HEK293 (cell line): ENCODE measurements around the gene CENPM.
A peak's percentile ranks its signal among the peaks of the same experiment; 100 is the strongest.

Experiments
- CTCF ChIA-PET: fragments of 350-600 bp; formaldehyde crosslinking; extraction: SDS; loops from one replicate; lab custom pipeline; 2021; ENCODE audit warnings: antibody characterized with exemption; lab: Yijun Ruan, JAX
- POLR2A ChIA-PET: fragments of 300-600 bp; formaldehyde crosslinking; extraction: SDS; loops from one replicate; lab custom pipeline; 2020; ENCODE audit warnings: antibody characterized with exemption, inconsistent platforms; lab: Yijun Ruan, JAX
- H3K27ac ChIP-seq: fragments of 200-500 bp; sonication (Bioruptor generic); 2 replicates; pipeline ENCODE4 v1.5.1; 2014; ENCODE audit warnings: low read depth, low read length, control low read depth, inconsistent platforms; ENCODE audit errors: extremely low read depth
- H3K36me3 ChIP-seq, 2 experiments: fragments of 200-500 bp in 1 of 2; sonication (Bioruptor generic) in 1 of 2; 1 replicate in 1 of 2; 2 replicates in 1 of 2; pipeline ENCODE4 v1.5.1; 2014 to 2017; ENCODE audit warnings: inconsistent platforms in 2 of 2, low read length in 2 of 2; ENCODE audit not compliant: control insufficient read depth in 2 of 2, insufficient read depth in 1 of 2
- H3K4me1 ChIP-seq: fragments of 200-500 bp; sonication (Bioruptor generic); 2 replicates; pipeline ENCODE4 v1.5.1; 2014; ENCODE audit warnings: mild to moderate bottlenecking, low read length, inconsistent platforms; ENCODE audit not compliant: control insufficient read depth, insufficient read depth
- H3K4me3 ChIP-seq: 2 replicates; pipeline ENCODE4 v1.5.1; 2011; ENCODE audit warnings: low read depth, mild to moderate bottlenecking, control low read depth, low read length, moderate library complexity
- H3K9me3 ChIP-seq: fragments of 200-500 bp; sonication (Bioruptor generic); 2 replicates; pipeline ENCODE4 v1.5.1; 2014; ENCODE audit warnings: low read depth, low read length, inconsistent platforms; ENCODE audit not compliant: control insufficient read depth, insufficient read depth
- GLIS2 ChIP-seq: fragments of 450-650 bp; formaldehyde crosslinking; IDR thresholded peaks from 2 replicates; pipeline ENCODE4 v1.5.1; 2016; ENCODE audit warnings: missing biosample characterization, missing genetic modification characterization
- OVOL3 ChIP-seq: fragments of 450-650 bp; formaldehyde crosslinking; IDR thresholded peaks from 2 replicates; pipeline ENCODE4 v1.5.1; 2016; ENCODE audit warnings: missing biosample characterization, missing genetic modification characterization
- RBAK ChIP-seq: fragments of 450-650 bp; formaldehyde crosslinking; IDR thresholded peaks from 2 replicates; pipeline ENCODE4 v1.5.1; 2016; ENCODE audit warnings: missing biosample characterization, missing genetic modification characterization
- ZNF10 ChIP-seq: fragments of 450-650 bp; formaldehyde crosslinking; IDR thresholded peaks from 2 replicates; pipeline ENCODE4 v1.5.1; 2017; ENCODE audit warnings: missing biosample characterization, missing genetic modification characterization
- ZNF174 ChIP-seq: fragments of 450-650 bp; formaldehyde crosslinking; IDR thresholded peaks from 2 replicates; pipeline ENCODE4 v1.5.0; 2017; ENCODE audit warnings: missing biosample characterization, mild to moderate bottlenecking, missing genetic modification characterization
- ZNF221 ChIP-seq: fragments of 450-650 bp; formaldehyde crosslinking; IDR thresholded peaks from 2 replicates; pipeline ENCODE4 v1.5.1; 2017; ENCODE audit warnings: missing biosample characterization, missing genetic modification characterization, borderline replicate concordance
- ZNF24 ChIP-seq: fragments of 450-650 bp; formaldehyde crosslinking; IDR thresholded peaks from 2 replicates; pipeline ENCODE4 v1.5.1; 2016; ENCODE audit warnings: missing biosample characterization, missing genetic modification characterization
- ZNF404 ChIP-seq: fragments of 450-650 bp; formaldehyde crosslinking; IDR thresholded peaks from 2 replicates; pipeline ENCODE4 v1.5.1; 2017; ENCODE audit warnings: missing biosample characterization, missing genetic modification characterization
- ZNF510 ChIP-seq: fragments of 450-650 bp; formaldehyde crosslinking; IDR thresholded peaks from 2 replicates; pipeline ENCODE4 v1.5.1; 2018; ENCODE audit warnings: mild to moderate bottlenecking, missing genetic modification characterization, missing biosample characterization; ENCODE audit not compliant: insufficient replicate concordance
- ZNF658 ChIP-seq: fragments of 450-650 bp; formaldehyde crosslinking; IDR thresholded peaks from 2 replicates; pipeline ENCODE4; 2016; ENCODE audit warnings: missing biosample characterization, missing genetic modification characterization
- TF ChIP-seq, protein P1 (sequence below): fragments of 450-650 bp; formaldehyde crosslinking; IDR thresholded peaks from 2 replicates; pipeline ENCODE4 v1.5.1; 2016; ENCODE audit warnings: missing biosample characterization, missing genetic modification characterization, low read depth
- TF ChIP-seq, protein P2 (sequence below): fragments of 450-650 bp; formaldehyde crosslinking; IDR thresholded peaks from 2 replicates; pipeline ENCODE4 v1.5.1; 2016; ENCODE audit warnings: missing biosample characterization, missing genetic modification characterization
- TF ChIP-seq, protein P3 (sequence below): fragments of 450-650 bp; formaldehyde crosslinking; IDR thresholded peaks from 2 replicates; pipeline ENCODE4 v1.5.1; 2016; ENCODE audit warnings: missing biosample characterization, missing genetic modification characterization
- TF ChIP-seq, protein P4 (sequence below): fragments of 450-650 bp; formaldehyde crosslinking; IDR thresholded peaks from 2 replicates; pipeline ENCODE4 v1.5.1; 2016; ENCODE audit warnings: missing biosample characterization, missing genetic modification characterization

Gene CENPM

DNA sequence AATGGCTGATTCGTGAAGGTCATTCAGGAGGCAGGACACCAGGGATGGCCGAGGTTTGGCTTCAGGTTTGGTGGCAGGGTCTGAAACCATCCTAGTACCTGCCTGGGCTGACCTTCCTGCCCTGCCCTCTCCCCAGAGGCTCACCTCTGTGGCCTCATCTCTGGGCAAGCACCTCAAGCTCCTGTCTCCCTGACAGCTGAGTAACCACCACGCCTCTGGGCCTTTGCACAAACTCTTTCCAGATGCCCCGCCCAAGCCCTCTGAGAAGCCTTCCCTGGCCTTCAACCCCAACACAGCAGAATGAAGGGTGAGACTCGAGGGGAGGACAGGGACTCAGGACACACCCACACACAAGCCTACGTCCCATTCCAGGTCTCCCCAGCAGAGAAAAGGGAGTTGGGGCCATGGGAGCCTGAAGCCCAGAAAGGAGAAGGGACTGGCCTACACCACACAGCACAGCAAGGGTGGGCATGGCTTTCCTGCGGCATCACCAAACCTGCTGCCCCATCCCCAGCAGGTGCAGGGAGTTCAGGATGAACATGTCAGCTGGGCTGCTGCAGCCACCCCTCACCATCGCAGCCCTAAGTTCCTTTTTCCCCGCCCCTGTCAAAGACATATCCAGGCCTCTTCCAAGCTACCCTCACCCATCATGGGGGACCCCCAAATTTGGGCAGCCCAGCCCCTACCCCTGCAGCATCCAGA lies 34.5 kb downstream of the CENPM start (continued):
- no peak for TF ChIP-seq ZNF174 (tag by site-specific recombination)
- TF ChIP-seq ZNF510 (tag by site-specific recombination), result no peak
- TF ChIP-seq ZNF221 (tag by site-specific recombination), result no peak
- TF ChIP-seq, protein P1, sequence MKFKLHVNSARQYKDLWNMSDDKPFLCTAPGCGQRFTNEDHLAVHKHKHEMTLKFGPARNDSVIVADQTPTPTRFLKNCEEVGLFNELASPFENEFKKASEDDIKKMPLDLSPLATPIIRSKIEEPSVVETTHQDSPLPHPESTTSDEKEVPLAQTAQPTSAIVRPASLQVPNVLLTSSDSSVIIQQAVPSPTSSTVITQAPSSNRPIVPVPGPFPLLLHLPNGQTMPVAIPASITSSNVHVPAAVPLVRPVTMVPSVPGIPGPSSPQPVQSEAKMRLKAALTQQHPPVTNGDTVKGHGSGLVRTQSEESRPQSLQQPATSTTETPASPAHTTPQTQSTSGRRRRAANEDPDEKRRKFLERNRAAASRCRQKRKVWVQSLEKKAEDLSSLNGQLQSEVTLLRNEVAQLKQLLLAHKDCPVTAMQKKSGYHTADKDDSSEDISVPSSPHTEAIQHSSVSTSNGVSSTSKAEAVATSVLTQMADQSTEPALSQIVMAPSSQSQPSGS (tag by site-specific recombination), result no peak
- TF ChIP-seq, protein P2, sequence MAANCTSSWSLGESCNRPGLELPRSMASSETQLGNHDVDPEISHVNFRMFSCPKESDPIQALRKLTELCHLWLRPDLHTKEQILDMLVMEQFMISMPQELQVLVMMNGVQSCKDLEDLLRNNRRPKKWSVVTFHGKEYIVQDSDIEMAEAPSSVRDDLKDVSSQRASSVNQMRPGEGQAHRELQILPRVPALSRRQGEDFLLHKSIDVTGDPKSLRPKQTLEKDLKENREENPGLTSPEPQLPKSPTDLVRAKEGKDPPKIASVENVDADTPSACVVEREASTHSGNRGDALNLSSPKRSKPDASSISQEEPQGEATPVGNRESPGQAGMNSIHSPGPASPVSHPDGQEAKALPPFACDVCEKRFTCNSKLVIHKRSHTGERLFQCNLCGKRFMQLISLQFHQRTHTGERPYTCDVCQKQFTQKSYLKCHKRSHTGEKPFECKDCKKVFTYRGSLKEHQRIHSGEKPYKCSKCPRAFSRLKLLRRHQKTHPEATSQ (tag by site-specific recombination), result no peak
- 0 out of 2 replicates have a peak, but pooled peaks have one; percentile 14 for TF ChIP-seq ZNF10 (tag by site-specific recombination)
- TF ChIP-seq, protein P3, sequence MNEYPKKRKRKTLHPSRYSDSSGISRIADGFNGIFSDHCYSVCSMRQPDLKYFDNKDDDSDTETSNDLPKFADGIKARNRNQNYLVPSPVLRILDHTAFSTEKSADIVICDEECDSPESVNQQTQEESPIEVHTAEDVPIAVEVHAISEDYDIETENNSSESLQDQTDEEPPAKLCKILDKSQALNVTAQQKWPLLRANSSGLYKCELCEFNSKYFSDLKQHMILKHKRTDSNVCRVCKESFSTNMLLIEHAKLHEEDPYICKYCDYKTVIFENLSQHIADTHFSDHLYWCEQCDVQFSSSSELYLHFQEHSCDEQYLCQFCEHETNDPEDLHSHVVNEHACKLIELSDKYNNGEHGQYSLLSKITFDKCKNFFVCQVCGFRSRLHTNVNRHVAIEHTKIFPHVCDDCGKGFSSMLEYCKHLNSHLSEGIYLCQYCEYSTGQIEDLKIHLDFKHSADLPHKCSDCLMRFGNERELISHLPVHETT, result no peak
- TF ChIP-seq ZNF24, result no peak
- no peak for TF ChIP-seq ZNF658
- no peak for TF ChIP-seq OVOL3 (tag by site-specific recombination)

DNA sequence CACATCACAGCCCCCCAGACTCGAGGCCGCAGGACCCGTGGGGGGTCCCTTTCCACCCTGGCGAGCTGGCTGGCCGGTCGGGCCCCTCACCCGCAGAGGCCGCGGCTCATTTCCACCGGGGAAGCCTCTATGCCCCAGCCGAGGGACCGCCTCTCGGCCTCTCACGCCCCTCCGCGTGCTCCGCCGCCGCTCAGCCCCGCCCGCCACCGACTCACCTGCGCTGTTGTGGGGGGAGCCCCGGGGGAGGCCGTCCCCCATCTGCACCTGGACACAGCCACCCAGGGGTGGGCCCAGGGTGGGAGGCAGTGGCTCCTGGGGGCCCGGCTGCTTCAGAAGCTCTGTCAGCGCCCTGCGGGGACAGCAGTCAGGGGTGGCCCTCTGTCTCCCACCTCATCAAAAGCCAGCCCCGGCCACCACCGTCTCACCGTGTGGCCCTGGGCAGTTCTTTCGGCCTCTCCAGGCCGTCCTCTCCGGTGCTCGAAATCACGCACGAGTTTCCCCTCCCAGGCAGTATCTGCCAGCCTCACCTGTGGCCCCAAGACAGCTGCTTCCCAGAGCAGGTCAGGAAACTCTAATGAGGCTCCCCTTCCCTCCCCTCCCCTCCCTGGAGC lies 35.8 kb downstream of the CENPM start:
- CTCF ChIA-PET, result interaction anchor here (1.0 to 1.5 kb wide), 2 partner anchors 30 to 165 kb away, joined by 3 to 4 read pairs; no protein-coding TSS in a partner anchor
- TF ChIP-seq ZNF404 (no peak), GLIS2 (tag by site-specific recombination) (peak; percentile 42; the same call in 1 of the 2 replicates), RBAK (no peak)
- TF ChIP-seq, protein P4, sequence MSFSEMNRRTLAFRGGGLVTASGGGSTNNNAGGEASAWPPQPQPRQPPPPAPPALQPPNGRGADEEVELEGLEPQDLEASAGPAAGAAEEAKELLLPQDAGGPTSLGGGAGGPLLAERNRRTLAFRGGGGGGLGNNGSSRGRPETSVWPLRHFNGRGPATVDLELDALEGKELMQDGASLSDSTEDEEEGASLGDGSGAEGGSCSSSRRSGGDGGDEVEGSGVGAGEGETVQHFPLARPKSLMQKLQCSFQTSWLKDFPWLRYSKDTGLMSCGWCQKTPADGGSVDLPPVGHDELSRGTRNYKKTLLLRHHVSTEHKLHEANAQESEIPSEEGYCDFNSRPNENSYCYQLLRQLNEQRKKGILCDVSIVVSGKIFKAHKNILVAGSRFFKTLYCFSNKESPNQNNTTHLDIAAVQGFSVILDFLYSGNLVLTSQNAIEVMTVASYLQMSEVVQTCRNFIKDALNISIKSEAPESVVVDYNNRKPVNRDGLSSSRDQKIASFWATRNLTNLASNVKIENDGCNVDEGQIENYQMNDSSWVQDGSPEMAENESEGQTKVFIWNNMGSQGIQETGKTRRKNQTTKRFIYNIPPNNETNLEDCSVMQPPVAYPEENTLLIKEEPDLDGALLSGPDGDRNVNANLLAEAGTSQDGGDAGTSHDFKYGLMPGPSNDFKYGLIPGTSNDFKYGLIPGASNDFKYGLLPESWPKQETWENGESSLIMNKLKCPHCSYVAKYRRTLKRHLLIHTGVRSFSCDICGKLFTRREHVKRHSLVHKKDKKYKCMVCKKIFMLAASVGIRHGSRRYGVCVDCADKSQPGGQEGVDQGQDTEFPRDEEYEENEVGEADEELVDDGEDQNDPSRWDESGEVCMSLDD (tag by site-specific recombination), result no peak

More for the DNA sequence above, 35.8 kb downstream of the CENPM start:
- no peaks in the 10 kb centered on the region for H3K9me3 ChIP-seq
- H3K4me3 ChIP-seq, result no peak overlapping the region
- no peaks in the 10 kb centered on the region; the same call in 1 of the 2 replicates for H3K4me1 ChIP-seq
- POLR2A ChIA-PET, result interaction anchor here (1.1 to 1.3 kb wide), 2 partner anchors 8 to 35 kb away, joined by 3 read pairs; partner anchors contain the start of gene CENPM
- no peak overlapping the region for H3K27ac ChIP-seq
- H3K36me3 ChIP-seq, result peaks cover 0 to 21% of the 10 kb centered on the region in 2 experiments; a peak in 1 of 3 replicates
